HCT116 (cell line): Measurements from ENCODE around the gene GLIPR2. TPM values are rescaled to one million over a fixed set of nuclear protein-coding genes. Genes with fewer than 3 reads are reported as not detected.

Experiments
- ATAC-seq: fragments of 200-7000 bp; cut with Tn5 transposase; 2 replicates; pipeline ENCODE4 v1.9.1; 2020; ENCODE audit warnings: mild to moderate bottlenecking, moderate library complexity
- BruUV-seq: library from RNA; stranded (reverse); fragments of 400-500 nt; replicated peaks from 2 replicates; lab custom pipeline; 2021; lab: Mats Ljungman, UMichigan
- CTCF ChIA-PET: fragments of 300-600 bp; sonication (Branson Sonifier 250); formaldehyde crosslinking; loops from one replicate; lab custom pipeline; 2021; ENCODE audit warnings: antibody characterized with exemption; lab: Charles Lee
- POLR2A ChIA-PET: fragments of 300-600, 350-600 bp; sonication (Branson Sonifier 250); formaldehyde crosslinking; loops from one replicate; lab custom pipeline; 2021; ENCODE audit warnings: antibody characterized with exemption; lab: Charles Lee
- RAD21 ChIA-PET, 2 experiments: fragments of 300-600 bp; sonication (Branson Sonifier 250); formaldehyde crosslinking; loops; one replicate each; lab custom pipeline; 2023; ENCODE audit warnings: low total read pairs in 2 of 2; ENCODE audit not compliant: uncharacterized antibody in 2 of 2, unreplicated experiment in 2 of 2, low non-redundant PET in 1 of 2; lab: Charles Lee
- DNase-seq: peaks from one replicate; pipeline ENCODE4 v3.0.0-alpha.2; 2010; ENCODE audit warnings: low read depth, low spot score
- H2AFZ ChIP-seq: fragments of 200-600 bp; shearing (Covaris generic), sonication (generic); 2 replicates; pipeline ENCODE4 v1.6.1; 2017; ENCODE audit warnings: low read depth, mixed run types, mixed read lengths, antibody characterized with exemption, low read length; ENCODE audit not compliant: poor library complexity, severe bottlenecking
- H3K27ac ChIP-seq: 2 replicates; pipeline ENCODE4 v1.5.1; 2012; ENCODE audit warnings: low read depth, low read length
- H3K27me3 ChIP-seq: fragments of 200-600 bp; sonication (generic); 2 replicates; pipeline ENCODE4 v1.6.1; 2016; ENCODE audit warnings: mixed run types, low read length, mixed read lengths; ENCODE audit not compliant: insufficient read depth
- H3K36me3 ChIP-seq, 2 experiments: fragments of 200-500 bp in 1 of 2; fragments of 200-600 bp in 1 of 2; sonication (Bioruptor generic) in 1 of 2; sonication (generic) in 1 of 2; 2 replicates each; pipeline versions ENCODE4 v1.5.1 to v1.6.1; 2014 to 2016; ENCODE audit warnings: low read length in 2 of 2, inconsistent platforms in 1 of 2, mixed read lengths in 1 of 2, mixed run types in 1 of 2; ENCODE audit not compliant: insufficient read depth in 2 of 2, control insufficient read depth in 1 of 2
- H3K4me1 ChIP-seq, 2 experiments: fragments of 200-600 bp in 1 of 2; sonication (generic) in 1 of 2; 2 replicates each; pipeline versions ENCODE4 v1.5.1 to v1.6.1; 2012 to 2017; ENCODE audit warnings: low read length in 2 of 2, inconsistent platforms in 1 of 2, mild to moderate bottlenecking in 1 of 2, mixed read lengths in 1 of 2, mixed run types in 1 of 2, moderate library complexity in 1 of 2; ENCODE audit not compliant: insufficient read depth in 2 of 2, control insufficient read depth in 1 of 2
- H3K4me2 ChIP-seq: fragments of 200-600 bp; sonication (generic); 2 replicates; pipeline ENCODE4 v1.6.1; 2017; ENCODE audit warnings: mixed run types, low read length, mixed read lengths
- H3K4me3 ChIP-seq, 2 experiments: fragments of 200-600 bp in 1 of 2; sonication (generic) in 1 of 2; replicated peaks in 1 of 2; 2 replicates each; pipeline ENCODE4 v1.5.1; 2011 to 2016; ENCODE audit warnings: low read length in 2 of 2, control low read depth in 1 of 2, low read depth in 1 of 2, mild to moderate bottlenecking in 1 of 2, mixed read lengths in 1 of 2, mixed run types in 1 of 2
- H3K79me2 ChIP-seq: fragments of 200-600 bp; sonication (generic); 2 replicates; pipeline ENCODE4 v1.6.1; 2017; ENCODE audit warnings: mild to moderate bottlenecking, mixed run types, low read length, moderate library complexity, mixed read lengths; ENCODE audit not compliant: insufficient read depth
- H3K9ac ChIP-seq: fragments of 200-600 bp; sonication (generic); 2 replicates; pipeline ENCODE4 v1.6.1; 2016; ENCODE audit warnings: low read length, mixed read lengths
- H3K9me2 ChIP-seq: fragments of 200-600 bp; sonication (generic), shearing (Covaris generic); 2 replicates; pipeline ENCODE4 v1.6.1; 2017; ENCODE audit warnings: mixed run types, mild to moderate bottlenecking, moderate library complexity; ENCODE audit not compliant: insufficient read depth
- H3K9me3 ChIP-seq, 2 experiments: fragments of 200-500 bp in 1 of 2; fragments of 200-600 bp in 1 of 2; sonication (Bioruptor generic) in 1 of 2; sonication (generic) in 1 of 2; 2 replicates each; pipeline ENCODE4 v1.6.1; 2014 to 2017; ENCODE audit warnings: low read length in 2 of 2, mixed read lengths in 2 of 2, inconsistent platforms in 1 of 2, low read depth in 1 of 2, mild to moderate bottlenecking in 1 of 2, mixed run types in 1 of 2, moderate library complexity in 1 of 2; ENCODE audit not compliant: control insufficient read depth in 1 of 2, insufficient read depth in 1 of 2
- H4K20me1 ChIP-seq: fragments of 200-600 bp; sonication (generic), shearing (Covaris generic); 2 replicates; pipeline ENCODE4 v1.6.1; 2017; ENCODE audit warnings: mixed run types, mild to moderate bottlenecking, moderate library complexity; ENCODE audit not compliant: insufficient read depth
- CBX3 ChIP-seq: IDR thresholded peaks from 2 replicates; pipeline ENCODE4 v1.6.1; 2012; ENCODE audit warnings: low read depth
- CEBPB ChIP-seq: IDR thresholded peaks from 2 replicates; pipeline ENCODE4 v1.6.1; 2012; ENCODE audit warnings: low read depth
- EGR1 ChIP-seq: IDR thresholded peaks from 2 replicates; pipeline ENCODE4 v1.6.1; 2012; ENCODE audit warnings: low read depth
- MAX ChIP-seq: IDR thresholded peaks from 2 replicates; pipeline ENCODE4 v1.6.1; 2012
- POLR2A ChIP-seq: IDR thresholded peaks from 2 replicates; pipeline ENCODE4 v1.7.0; 2011; ENCODE audit warnings: borderline replicate concordance; ENCODE audit not compliant: insufficient read depth, insufficient read length; ENCODE audit errors: extremely low read depth
- POLR2AphosphoS5 ChIP-seq: IDR thresholded peaks from 2 replicates; pipeline ENCODE4 v1.6.1; 2011; ENCODE audit warnings: mild to moderate bottlenecking, low read depth, low read length, moderate library complexity
- TCF7L2 ChIP-seq: IDR thresholded peaks from 2 replicates; pipeline ENCODE4 v1.7.0; 2011; ENCODE audit warnings: borderline replicate concordance, inconsistent platforms; ENCODE audit not compliant: insufficient read depth, insufficient read length; ENCODE audit errors: extremely low read depth
- ZFX ChIP-seq: fragments of 450-650 bp; IDR thresholded peaks from 2 replicates; pipeline ENCODE4 v1.6.1; 2017
- intact Hi-C: fragments of 100-400 bp; cut with micrococcal nuclease; formaldehyde crosslinking; loops from 2 replicates; pipeline ENCODE4 v1.10.0; 2022
- total RNA-seq: library from RNA; stranded (reverse); gene quantifications from one replicate; pipeline ENCODE4 v1.2.1, GENCODE V29; 2021; ENCODE audit not compliant: unreplicated experiment

Gene GLIPR2
- total RNA-seq, 1 experiment from 2014 or later: 14.5 TPM

- TF ChIP-seq MAX (peak; percentile 65), POLR2A (peak; percentile 96), CEBPB (no peak), CBX3 (peak; percentile 47; the same call in 1 of the 2 replicates), TCF7L2 (no peak), EGR1 (no peak)
- TF ChIP-seq, all 23 proteins: peak for 12
Measured at GRCh38 chr9:36190388-36191289, 54.1 kb downstream of the GLIPR2 start, which contains the start of gene CLTA (continued).

GRCh38 chr9:36191290-36191645 is 54.7 kb downstream of the GLIPR2 start:
- Histone ChIP-seq H3K27me3 (no peaks in the 10 kb centered on the region), H3K9ac (peak overlapping the region; percentile 89), H3K36me3 (peaks cover 0 to 10% of the 10 kb centered on the region in 2 experiments; a peak in 2 of 4 replicates), H4K20me1 (0 out of 2 replicates have a peak, but pooled peaks cover 5% of the 10 kb centered on the region), H3K4me2 (peak overlapping the region; percentile 86), H3K4me1 (peaks cover 12 to 20% of the 10 kb centered on the region in 2 experiments), H3K79me2 (peaks cover 50% of the 10 kb centered on the region), H3K9me3 (no peaks in the 10 kb centered on the region), H2AFZ (no peak overlapping the region), H3K4me3 (peak overlapping the region; percentile 87 to 91), H3K9me2 (no peaks in the 10 kb centered on the region), H3K27ac (peak overlapping the region; percentile 80)
- ChIA-PET POLR2A (interaction anchor here (1.0 to 2.5 kb wide), 4 partner anchors 10 to 55 kb away, joined by 3 to 13 read pairs (median 6); partner anchors contain the start of gene GLIPR2), RAD21 (no interaction called here), CTCF (interaction anchor here (1.0 to 2.6 kb wide), 8 partner anchors 10 to 259 kb away, joined by 3 to 22 read pairs (median 6); no protein-coding TSS in a partner anchor)
- no peak for ATAC-seq
- intact Hi-C loops: no loop called here
- no peak for TF ChIP-seq POLR2A
- TF ChIP-seq ZFX: peak; percentile 43
- no peak for TF ChIP-seq POLR2AphosphoS5
- no TSS peak for BruUV-seq
- no peak for DNase-seq
